ENCODE measurements around the gene CD4.
A peak's percentile ranks its signal among the peaks of the same experiment; 100 is the strongest.

The CD4 gene

DNA sequence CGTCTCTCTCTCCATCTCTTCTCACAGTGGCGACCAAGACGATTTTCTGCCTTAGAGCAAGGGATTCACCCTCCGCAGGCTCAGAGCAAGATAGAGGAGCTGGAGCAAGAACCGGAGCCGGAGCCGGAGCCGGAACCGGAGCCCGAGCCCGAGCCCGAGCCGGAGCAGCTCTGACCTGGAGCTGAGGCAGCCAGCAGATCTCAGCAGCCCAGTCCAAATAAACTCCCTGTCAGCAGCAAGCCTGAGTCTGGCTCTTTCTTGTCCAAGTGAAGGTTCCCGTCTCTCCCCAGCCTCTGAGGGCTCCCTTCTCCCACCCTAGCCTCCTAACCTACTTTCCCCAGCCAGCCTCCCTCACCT is 11.1 kb upstream of the CD4 start:
- DNase-seq (ENCODE audit: low spot score) = no peak

GRCh38 chr12:6778574-6779550 is 10.5 kb upstream of the CD4 start:
- peak; percentile 90 for DNase-seq (ENCODE audit: low spot score)

GRCh38 chr12:6779708-6780432 is 9.5 kb upstream of the CD4 start:
- no peak for DNase-seq (ENCODE audit: low spot score)

DNA sequence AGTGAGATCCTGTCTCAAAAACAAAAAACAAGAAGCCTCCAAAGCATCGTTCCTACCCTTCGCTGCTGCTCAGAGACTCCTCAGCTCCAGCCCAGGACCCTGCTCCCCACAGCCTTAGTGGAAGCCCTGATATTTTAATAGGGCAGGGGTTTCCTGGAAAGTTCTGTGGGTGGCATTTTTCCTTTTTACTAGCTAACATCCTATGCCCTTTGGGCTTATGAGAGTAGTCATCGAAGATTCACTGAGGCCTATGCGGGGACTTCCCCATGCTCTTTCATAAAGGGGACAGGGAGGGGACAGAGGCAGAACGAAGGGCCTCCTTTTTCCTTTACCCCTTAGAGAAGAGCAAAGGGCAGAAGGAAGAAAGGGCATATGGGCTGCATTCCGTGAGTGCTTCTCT is 8.8 kb upstream of the CD4 start:
- DNase-seq (ENCODE audit: low spot score) = no peak

- no peak for DNase-seq (ENCODE audit: low spot score)
Measured at GRCh38 chr12:6782119-6782518, 7.2 kb upstream of the CD4 start.

DNA sequence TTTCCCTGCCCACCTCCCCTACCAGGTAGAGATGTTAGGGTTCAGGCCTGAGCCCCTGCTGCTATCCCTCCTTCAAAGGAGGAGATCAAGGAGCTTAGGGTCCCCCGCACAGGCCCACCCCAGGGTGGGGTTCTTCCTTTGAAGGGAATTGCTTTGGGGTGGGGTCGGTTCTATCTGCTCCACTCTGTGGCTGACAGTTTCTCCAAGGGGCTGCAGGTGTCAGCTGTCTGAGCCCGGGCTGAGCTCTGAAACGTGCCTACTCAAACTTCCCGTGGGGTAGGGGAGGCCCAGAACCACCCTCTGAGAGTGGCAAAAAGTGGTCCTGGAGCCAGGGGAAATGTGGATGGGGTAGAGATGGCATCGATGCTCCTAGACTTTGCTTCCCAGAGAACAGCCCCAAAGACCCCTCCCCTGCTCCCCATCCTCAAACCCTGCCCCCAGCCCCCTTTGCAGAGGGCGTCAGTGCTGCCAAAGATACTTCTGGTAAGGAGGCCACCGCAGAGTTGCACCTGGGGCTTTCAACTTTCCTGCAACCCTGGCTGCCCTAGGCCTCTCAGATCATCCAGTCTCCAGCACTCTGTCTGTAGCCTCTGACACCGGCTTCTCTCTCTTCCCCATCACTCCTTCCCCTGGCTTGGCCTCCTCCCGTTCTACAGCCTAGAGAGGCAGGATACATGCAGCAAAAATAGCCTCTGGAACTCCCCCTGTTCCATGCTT is 6.3 kb upstream of the CD4 start:
- no peak for DNase-seq (ENCODE audit: low spot score)

GRCh38 chr12:6783828-6784227 is 5.5 kb upstream of the CD4 start:
- no peak for DNase-seq (ENCODE audit: low spot score)

GRCh38 chr12:6784296-6784695 is 5.0 kb upstream of the CD4 start:
- no peak for DNase-seq (ENCODE audit: low spot score)

GRCh38 chr12:6784761-6785160 is 4.6 kb upstream of the CD4 start:
- no peak for DNase-seq (ENCODE audit: low spot score)

DNA sequence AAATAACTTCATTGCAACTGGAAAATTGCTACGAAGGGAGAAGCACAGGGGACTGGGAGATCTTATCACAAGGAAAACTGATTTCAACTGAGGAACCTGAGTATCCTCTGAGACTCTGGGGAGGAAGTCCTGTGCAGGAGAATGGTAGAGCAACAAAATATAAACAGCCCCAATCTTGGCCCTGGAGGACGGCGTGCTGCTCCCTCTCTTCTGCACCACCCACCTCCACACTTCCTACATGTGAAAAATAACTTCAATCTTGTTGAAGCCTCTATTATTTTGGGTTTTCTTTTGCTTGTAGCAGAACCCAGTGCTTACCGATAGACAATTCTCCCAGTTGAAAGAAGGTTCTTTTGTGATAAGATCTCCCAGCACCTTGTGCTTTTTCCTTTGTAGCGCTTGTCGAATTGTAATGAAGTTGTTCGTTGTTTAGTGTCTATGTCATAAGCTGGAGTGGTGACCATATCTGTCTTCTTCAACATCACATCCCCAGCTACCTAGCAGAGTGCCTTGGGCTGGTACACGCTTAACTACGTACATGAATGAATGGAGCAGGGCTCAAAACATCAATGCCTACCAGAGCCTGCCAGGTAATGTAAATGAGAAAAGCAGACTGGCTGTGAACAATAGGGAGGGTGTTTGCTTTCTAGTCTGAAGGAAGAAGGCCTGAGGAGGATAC is 2.8 kb upstream of the CD4 start:
- DNase-seq (ENCODE audit: low spot score) = no peak

- DNase-seq (ENCODE audit: low spot score) = no peak
Measured at GRCh38 chr12:6787309-6787708, 2.0 kb upstream of the CD4 start.

GRCh38 chr12:6790496-6791150 is 1.3 kb downstream of the CD4 start:
- no peak for DNase-seq (ENCODE audit: low spot score)

DNA sequence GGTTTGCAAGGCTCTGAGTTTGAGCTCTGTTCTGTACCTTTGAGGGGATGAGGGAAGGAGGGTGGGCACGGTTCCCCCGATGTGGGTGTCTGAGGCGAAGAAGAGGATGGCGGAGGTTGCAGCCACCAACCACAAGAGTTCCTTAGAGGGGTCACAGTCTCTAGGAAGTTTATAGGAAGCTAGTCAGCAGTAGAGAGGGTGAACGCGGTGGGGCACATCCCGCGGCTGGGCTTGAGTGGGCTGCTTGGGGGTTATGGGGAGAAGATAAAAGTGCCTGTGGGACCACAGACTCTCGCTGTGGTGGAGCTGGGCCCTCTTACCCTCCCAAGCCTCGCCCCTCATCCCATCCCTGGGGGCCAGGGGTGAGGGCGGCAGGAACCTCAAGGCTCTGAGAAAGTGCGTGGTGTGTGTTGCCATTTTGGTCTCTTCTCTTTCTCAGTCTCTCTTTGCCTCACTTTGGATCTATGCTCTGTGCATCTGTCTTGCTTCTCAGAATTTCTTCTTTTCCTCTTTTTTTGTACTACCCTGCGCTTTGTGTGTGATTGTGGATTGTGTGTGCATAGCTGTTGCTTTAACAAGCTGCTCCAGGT is 2.7 kb downstream of the CD4 start:
- DNase-seq (ENCODE audit: low spot score) = no peak

GRCh38 chr12:6792522-6793201 is 3.3 kb downstream of the CD4 start:
- peak; percentile 38 for DNase-seq (ENCODE audit: low spot score)

DNA sequence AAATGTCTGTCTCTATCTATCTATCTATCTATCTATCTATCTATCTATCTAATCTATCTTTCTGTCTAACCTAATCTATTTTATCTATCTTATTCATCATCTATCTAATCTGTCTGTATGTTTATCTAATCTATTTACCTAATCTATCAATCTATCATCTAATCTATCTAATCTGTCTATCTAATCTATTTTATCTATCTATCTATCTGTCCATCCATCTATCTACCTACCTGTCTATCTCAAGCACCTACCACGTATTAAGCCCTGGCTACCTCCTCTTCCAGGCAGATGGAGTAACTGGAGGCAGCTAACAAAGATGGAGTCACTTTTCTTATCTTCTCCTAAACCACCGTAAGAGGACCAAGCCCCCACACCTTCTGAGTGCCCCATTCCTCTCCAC is 5.8 kb downstream of the CD4 start:
- DNase-seq (ENCODE audit: low spot score) = no peak

GRCh38 chr12:6796576-6796975 is 7.2 kb downstream of the CD4 start:
- no peak for DNase-seq (ENCODE audit: low spot score)

DNA sequence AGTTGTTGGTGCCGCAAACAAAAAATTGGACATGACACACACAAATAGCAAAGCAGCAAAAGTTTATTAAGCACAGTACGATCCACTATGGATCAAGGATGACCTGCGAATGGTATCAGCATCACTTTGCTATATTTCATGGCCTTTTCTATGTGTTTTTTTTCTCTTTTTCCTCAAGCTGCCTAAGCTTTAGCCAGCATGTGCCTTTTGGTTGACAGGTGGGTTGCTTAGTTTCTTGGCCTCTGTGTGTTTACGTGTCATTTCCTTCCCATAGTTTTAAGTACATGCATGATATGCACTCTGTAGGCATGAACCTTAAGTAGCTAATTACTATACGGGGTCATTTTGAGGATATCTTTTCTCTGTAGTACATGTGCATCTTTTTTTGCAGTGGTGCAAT is 9.8 kb downstream of the CD4 start:
- DNase-seq (ENCODE audit: low spot score) = no peak

DNA sequence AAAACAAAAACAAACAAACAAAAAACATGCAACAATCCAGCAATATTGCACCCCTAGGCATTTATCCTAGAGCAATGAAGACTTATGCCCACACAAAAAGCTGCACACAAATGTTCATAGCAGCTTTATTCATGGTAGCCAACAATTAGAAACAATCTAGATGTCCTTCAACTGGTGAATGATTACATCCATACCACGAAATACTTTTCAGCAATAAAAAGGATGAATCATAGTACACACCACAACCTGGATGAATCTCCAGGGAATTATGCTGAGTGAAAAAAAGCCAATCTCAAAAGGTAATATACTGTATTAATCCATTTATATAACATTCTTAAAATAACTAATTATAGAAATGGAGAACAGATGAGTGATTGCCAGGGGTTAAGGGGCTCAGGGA is 17.8 kb downstream of the CD4 start:
- DNase-seq (ENCODE audit: low spot score) = no peak

DNA sequence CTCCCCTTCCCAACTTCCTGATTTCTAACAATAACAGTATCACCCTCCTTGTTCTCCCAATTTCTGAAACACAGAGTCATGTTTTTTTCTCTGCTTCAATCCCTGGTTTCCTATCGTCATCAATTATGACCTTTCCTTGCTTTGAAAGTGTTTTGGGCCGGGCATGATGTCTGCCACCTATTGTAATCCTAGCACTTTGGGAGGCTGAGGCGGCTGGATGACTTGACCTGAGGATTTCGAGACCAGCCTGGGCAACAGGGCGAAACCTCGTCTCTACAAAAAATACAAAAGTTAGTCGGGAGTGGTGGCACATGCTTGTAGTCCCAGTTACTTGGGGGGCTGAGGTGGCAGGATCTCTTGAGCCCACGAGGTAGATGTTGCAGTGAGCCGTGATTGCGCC is 19.7 kb downstream of the CD4 start:
- DNase-seq (ENCODE audit: low spot score) = no peak

DNA sequence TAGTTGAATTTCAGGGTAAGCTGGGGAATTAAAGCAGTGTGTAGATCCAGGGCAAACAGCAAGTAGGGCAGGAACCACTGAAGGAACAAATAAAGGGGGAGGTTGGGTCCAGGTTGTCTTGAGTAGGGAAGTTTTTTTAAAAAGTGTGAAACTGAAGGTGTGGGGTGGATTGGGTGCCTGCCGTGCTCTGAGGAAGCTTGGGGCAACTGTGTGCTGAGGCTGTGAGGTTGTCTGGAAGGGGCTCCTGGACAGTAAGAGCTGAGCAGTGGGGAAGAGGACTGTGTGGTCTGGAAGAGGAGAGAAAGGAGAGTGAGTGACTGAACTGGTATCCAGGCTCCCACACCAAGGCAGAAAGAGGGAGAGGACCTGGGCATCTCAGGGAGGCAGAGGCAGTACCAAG is 21.4 kb downstream of the CD4 start:
- no peak for DNase-seq (ENCODE audit: low spot score)

GRCh38 chr12:6813363-6813762 is 24.0 kb downstream of the CD4 start:
- DNase-seq (ENCODE audit: low spot score) = no peak

All from hepatic stellate cell (primary cell).